ENCODE data around the gene PRAMEF20.
"Not testable (repeated sequence)": the region's sequence is repeated elsewhere in the genome, so short reads cannot be mapped to it uniquely, and the experiment has no call there.

Gene PRAMEF20
- 0 reads per million in 3 experiments for total RNA-seq

- not testable (repeated sequence) for DNase-seq
Observed at GRCh38 chr1:13410150-13410549, at the start of gene PRAMEF20. Gene PRAMEF20, plus strand, starts transcription at chr1:13410450. Its CDS starts 5,905 bp downstream, at chr1:13416355.

GRCh38 chr1:13362364-13362763 lies 47.9 kb upstream of the PRAMEF20 start:
- not testable (repeated sequence) for DNase-seq

- not testable (repeated sequence) for DNase-seq
Observed at GRCh38 chr1:13364928-13365327, 45.3 kb upstream of the PRAMEF20 start.

GRCh38 chr1:13366536-13366935 lies 43.7 kb upstream of the PRAMEF20 start:
- not testable (repeated sequence) for DNase-seq

- DNase-seq = not testable (repeated sequence)
Observed at GRCh38 chr1:13368544-13368943, 41.7 kb upstream of the PRAMEF20 start.

GRCh38 chr1:13378983-13379382 lies 31.3 kb upstream of the PRAMEF20 start:
- DNase-seq = not testable (repeated sequence)

GRCh38 chr1:13380380-13380779 lies 29.9 kb upstream of the PRAMEF20 start:
- DNase-seq = not testable (repeated sequence)

GRCh38 chr1:13389332-13389731 lies 20.9 kb upstream of the PRAMEF20 start, which contains the start of gene PRAMEF17:
Gene PRAMEF17, plus strand, starts transcription at chr1:13389632. Its CDS starts 26 bp downstream, at chr1:13389658.
- not testable (repeated sequence) for DNase-seq

GRCh38 chr1:13393004-13393403 lies 17.2 kb upstream of the PRAMEF20 start:
- DNase-seq = not testable (repeated sequence)

GRCh38 chr1:13394761-13395160 lies 15.5 kb upstream of the PRAMEF20 start:
- not testable (repeated sequence) for DNase-seq

- not testable (repeated sequence) for DNase-seq
Observed at GRCh38 chr1:13395311-13395710, 14.9 kb upstream of the PRAMEF20 start.

- DNase-seq = no peak
Observed at GRCh38 chr1:13407811-13408210, 2.4 kb upstream of the PRAMEF20 start.

GRCh38 chr1:13430495-13430894 lies 20.2 kb downstream of the PRAMEF20 start:
- DNase-seq = no peak

- DNase-seq = no peak
Observed at GRCh38 chr1:13432251-13432650, 22.0 kb downstream of the PRAMEF20 start.

GRCh38 chr1:13433694-13434358 lies 23.6 kb downstream of the PRAMEF20 start:
- not testable (repeated sequence) for DNase-seq

- no peak for DNase-seq
Observed at GRCh38 chr1:13435458-13435857, 25.2 kb downstream of the PRAMEF20 start.

- not testable (repeated sequence) for DNase-seq
Observed at GRCh38 chr1:13439104-13439783, 29.0 kb downstream of the PRAMEF20 start.

- DNase-seq = no peak
Observed at GRCh38 chr1:13443335-13443979, 33.2 kb downstream of the PRAMEF20 start.

- no peak for DNase-seq
Observed at GRCh38 chr1:13450204-13450603, 40.0 kb downstream of the PRAMEF20 start.

GRCh38 chr1:13451399-13451965 lies 41.2 kb downstream of the PRAMEF20 start:
- no peak for DNase-seq

GRCh38 chr1:13456904-13457532 lies 46.8 kb downstream of the PRAMEF20 start:
- DNase-seq = no peak

- DNase-seq = no peak
Observed at GRCh38 chr1:13461977-13462376, 51.7 kb downstream of the PRAMEF20 start.

- DNase-seq = no peak
Observed at GRCh38 chr1:13462682-13463081, 52.4 kb downstream of the PRAMEF20 start.
